HG02981 (cell line): ENCODE measurements around the gene CDH23.
"Not testable (repeated sequence)": the region's sequence is repeated elsewhere in the genome, so short reads cannot be mapped to it uniquely, and the experiment has no call there.

ENCODE experiments used
- ATAC-seq: cut with Tn5 transposase; IDR thresholded peaks from one replicate; pipeline ENCODE4 v1.9.1; 2021; ENCODE audit warnings: mild to moderate bottlenecking, moderate library complexity; ENCODE audit not compliant: unreplicated experiment

Gene CDH23

GRCh38 chr10:71597821-71598498 is 201.2 kb downstream of the CDH23 start:
- ATAC-seq: no peak

- ATAC-seq: no peak
These were observed 201.9 kb downstream of the CDH23 start for GRCh38 chr10:71598621-71599055.

GRCh38 chr10:71599518-71599917 is 202.8 kb downstream of the CDH23 start:
- no peak for ATAC-seq

GRCh38 chr10:71600242-71600641 is 203.5 kb downstream of the CDH23 start:
- not testable (repeated sequence) for ATAC-seq

GRCh38 chr10:71600849-71601248 is 204.1 kb downstream of the CDH23 start:
- no peak for ATAC-seq

GRCh38 chr10:71601273-71601672 is 204.6 kb downstream of the CDH23 start:
- no peak for ATAC-seq

- ATAC-seq: no peak
These were observed 206.4 kb downstream of the CDH23 start for GRCh38 chr10:71603150-71603549.

- ATAC-seq: no peak
These were observed 207.0 kb downstream of the CDH23 start for GRCh38 chr10:71603754-71604153.

- ATAC-seq: no peak
These were observed 207.8 kb downstream of the CDH23 start for GRCh38 chr10:71604324-71605018.

GRCh38 chr10:71605263-71605962 is 208.7 kb downstream of the CDH23 start:
- no peak for ATAC-seq

GRCh38 chr10:71606257-71607081 is 209.7 kb downstream of the CDH23 start:
- no peak for ATAC-seq

- ATAC-seq: no peak
These were observed 210.3 kb downstream of the CDH23 start for GRCh38 chr10:71607082-71607443.

GRCh38 chr10:71608819-71609768 is 212.4 kb downstream of the CDH23 start:
- no peak for ATAC-seq

- ATAC-seq: no peak
These were observed 213.9 kb downstream of the CDH23 start for GRCh38 chr10:71610651-71611050.

- ATAC-seq: no peak
These were observed 214.4 kb downstream of the CDH23 start for GRCh38 chr10:71611131-71611530.

- ATAC-seq: no peak
These were observed 215.1 kb downstream of the CDH23 start for GRCh38 chr10:71611709-71612422.

- ATAC-seq: no peak
These were observed 216.6 kb downstream of the CDH23 start for GRCh38 chr10:71613261-71613777.

- no peak for ATAC-seq
These were observed 217.2 kb downstream of the CDH23 start for GRCh38 chr10:71613877-71614276.

- ATAC-seq: no peak
These were observed 218.2 kb downstream of the CDH23 start for GRCh38 chr10:71614946-71615345.
